Ovary (tissue), 9 donors: Measurements from ENCODE around the gene ABTB2. TPM values are rescaled to one million over a fixed set of nuclear protein-coding genes. Genes with fewer than 3 reads are reported as not detected.

Source experiments
- DNase-seq, 5 donors: peaks; one replicate each; pipeline ENCODE4 v3.0.0-alpha.2; 2019 to 2020
- H3K27ac ChIP-seq, 2 donors: fragments of 200-600 bp; one replicate each; pipeline versions ENCODE4 v1.5.1 to v1.8.0; 2019 to 2022
- H3K27me3 ChIP-seq: fragments of 200-600 bp; one replicate; pipeline ENCODE4 v1.8.0; 2022
- H3K36me3 ChIP-seq: fragments of 200-600 bp; sonication (generic); one replicate; pipeline ENCODE4 v1.5.1; 2019
- H3K4me1 ChIP-seq: one replicate; pipeline ENCODE4 v1.8.1; 2013; ENCODE audit warnings: mild to moderate bottlenecking, moderate library complexity; ENCODE audit not compliant: insufficient read depth
- H3K4me3 ChIP-seq: fragments of 200-600 bp; sonication (generic); one replicate; pipeline ENCODE4 v1.5.1; 2017
- H3K9me3 ChIP-seq, 2 donors: fragments of 200-600 bp in 1 of 2; sonication (generic) in 1 of 2; one replicate each; pipeline versions ENCODE4 v1.5.1 to v1.8.1; 2013 to 2019; ENCODE audit warnings: mild to moderate bottlenecking in 1 of 2, moderate library complexity in 1 of 2
- CTCF ChIP-seq, 3 donors: fragments of 450-650 bp in 2 of 3; fragments of 200-600 bp in 1 of 3; IDR thresholded peaks; one replicate each; pipeline versions ENCODE4 v1.5.1 to v1.8.0; 2016 to 2022; ENCODE audit warnings: antibody characterized with exemption in 3 of 3, mild to moderate bottlenecking in 1 of 3
- EP300 ChIP-seq: sonication (generic); formaldehyde crosslinking; IDR thresholded peaks from one replicate; pipeline ENCODE4 v1.6.1; 2017; ENCODE audit warnings: antibody characterized with exemption
- POLR2A ChIP-seq: fragments of 450-650 bp; IDR thresholded peaks from one replicate; pipeline ENCODE4 v1.6.1; 2017; ENCODE audit warnings: antibody characterized with exemption, mild to moderate bottlenecking, moderate library complexity
- WGBS, 3 donors: extraction: QIAGEN DNeasy Blood & Tissue Kit in 1 of 3; methylation state at CpG; one replicate each; pipeline versions ENCODE4 v1.1.5 to v1.1.7; 2013 to 2017; 5-methylcytosine and 5-hydroxymethylcytosine counted together
- intact Hi-C, 4 donors: fragments of 100-400 bp; cut with DNase I; formaldehyde crosslinking; loops; one replicate each; pipeline versions ENCODE4 v1.11.0 to v1.15.1; 2022 to 2023
- polyA plus RNA-seq, 2 donors: library from polyadenylated mRNA; stranded (reverse); fragments of 200-250 nt in 1 of 2; fragments of 350-450 nt in 1 of 2; fragmentation: Illumina TruSeq in 1 of 2; extraction: RNeasy Lipid Tissue Mini Kit (QIAGEN cat#74804) in 1 of 2; gene quantifications; one replicate each; pipeline ENCODE4 v1.2.3, GENCODE V29; 2013 to 2014
- total RNA-seq, 7 donors: library from RNA; depleted of rRNA in 2 of 7; stranded (reverse); fragments of >200 nt in 2 of 7; fragmentation: NEBNext Ultra II Directional in 3 of 7; extraction: Animal tissue kit (Norgen Biotek cat#: 25700) in 3 of 7; gene quantifications; one replicate each; pipeline versions ENCODE4 v1.1.0 to v1.2.4, GENCODE V29; 2016 to 2023
- donor health status: DM: no; HTN: no; CAD: no; lungs with moderate emphysema.
- donor health status: DM: no; HTN: no; CAD: no.
- donor health status: Bipolar disorder and iron deficiency.
- donor health status: DM: yes; HTN: yes; CAD: no.
- donor health status: DM: no; HTN: no; CAD: no.
- donor health status: DM: yes; HTN: yes; CAD: no.

ABTB2 gene
- total and polyA plus RNA-seq, 9 donors = 1.2 to 7.2 (median 2.6) TPM

- no peak for TF ChIP-seq EP300
- TF ChIP-seq CTCF (IDR thresholded peaks at IDR 0.05) = no peak
- TF ChIP-seq POLR2A = no peak
- no peak overlapping the region for H3K4me3 ChIP-seq
- H3K4me1 ChIP-seq = peaks cover 6% of the 10 kb centered on the region
- DNase-seq = no peak
- intact Hi-C loops = no loop called here
- no peaks in the 10 kb centered on the region for H3K36me3 ChIP-seq
- H3K27ac ChIP-seq = no peak overlapping the region
- no peaks in the 10 kb centered on the region for H3K9me3 ChIP-seq
- no peaks in the 10 kb centered on the region for H3K27me3 ChIP-seq
- WGBS, 3 donors = 10 to 29% (median 11%) methylated on average over 3 of the region's 3 CpGs
These were observed 156.7 kb downstream of the ABTB2 start for GRCh38 chr11:34201129-34201528.

DNA sequence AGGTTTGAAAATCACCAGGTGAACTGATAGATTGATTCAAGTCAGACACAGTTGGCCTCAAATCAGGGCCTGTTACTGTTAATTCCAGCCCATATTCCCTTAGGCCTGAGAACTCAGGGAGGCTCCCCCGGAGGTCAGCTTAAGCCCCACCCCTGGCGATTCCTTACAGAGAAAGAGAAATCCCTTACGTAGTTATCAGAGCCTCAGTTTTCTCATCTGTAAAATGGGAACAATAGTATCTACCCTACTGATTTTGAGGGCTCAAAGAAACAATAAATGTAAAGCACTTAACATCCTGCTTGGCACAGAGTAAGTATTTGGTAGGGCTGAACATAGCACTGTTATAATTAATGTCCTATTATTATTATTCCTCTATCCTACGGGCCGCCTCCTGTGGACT lies 158.3 kb downstream of the ABTB2 start:
- no peaks in the 10 kb centered on the region for H3K27me3 ChIP-seq
- H3K9me3 ChIP-seq = no peaks in the 10 kb centered on the region
- intact Hi-C loops = no loop called here
- no peak overlapping the region for H3K4me3 ChIP-seq
- no peak for TF ChIP-seq EP300
- TF ChIP-seq POLR2A = no peak
- TF ChIP-seq CTCF (IDR thresholded peaks at IDR 0.05) = no peak
- H3K4me1 ChIP-seq = peaks cover 6% of the 10 kb centered on the region
- H3K36me3 ChIP-seq = no peaks in the 10 kb centered on the region
- no peak overlapping the region for H3K27ac ChIP-seq
- DNase-seq = no peak
- WGBS, 3 donors = 72 to 77% (median 73%) methylated on average over 5 of the region's 5 CpGs

GRCh38 chr11:34198523-34198922 lies 159.3 kb downstream of the ABTB2 start:
- Histone ChIP-seq H3K36me3 (no peaks in the 10 kb centered on the region), H3K27ac (no peak overlapping the region), H3K27me3 (no peaks in the 10 kb centered on the region), H3K9me3 (no peaks in the 10 kb centered on the region), H3K4me1 (peaks cover 4% of the 10 kb centered on the region), H3K4me3 (no peak overlapping the region)
- TF ChIP-seq POLR2A (no peak), CTCF (IDR thresholded peaks at IDR 0.05) (no peak), EP300 (no peak)
- intact Hi-C loops = no loop called here
- 86 to 94% (median 93%) methylated on average over 6 of the region's 6 CpGs for WGBS, 3 donors
- DNase-seq = no peak

DNA sequence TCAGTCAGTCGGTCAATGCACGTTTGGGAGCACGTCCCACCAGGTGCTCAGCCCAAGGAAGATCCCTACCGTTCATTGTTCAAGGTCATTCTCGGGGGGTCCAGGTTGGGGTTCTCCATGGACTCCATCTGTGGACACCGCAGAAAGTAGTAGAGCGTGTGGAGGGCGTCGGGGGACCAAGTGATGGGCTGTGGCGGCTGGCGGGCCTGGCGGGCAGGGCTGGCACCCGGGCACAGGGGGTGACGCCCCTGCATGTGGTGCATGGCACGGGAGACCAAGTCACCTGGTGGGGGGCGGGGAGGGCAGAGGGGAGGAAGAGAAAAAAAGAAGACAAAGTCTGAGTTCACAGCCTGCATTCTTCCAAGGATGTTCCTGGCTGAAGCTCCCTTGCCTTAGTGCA lies 160.6 kb downstream of the ABTB2 start:
- Histone ChIP-seq H3K9me3 (no peaks in the 10 kb centered on the region), H3K27ac (no peak overlapping the region), H3K36me3 (no peaks in the 10 kb centered on the region), H3K4me1 (peaks cover 2% of the 10 kb centered on the region), H3K4me3 (no peak overlapping the region), H3K27me3 (no peaks in the 10 kb centered on the region)
- 92 to 93% (median 93%) methylated on average over 16 of the region's 16 CpGs for WGBS, 3 donors
- TF ChIP-seq CTCF (IDR thresholded peaks at IDR 0.05) = no peak
- TF ChIP-seq POLR2A = no peak
- no peak for TF ChIP-seq EP300
- no peak for DNase-seq
- intact Hi-C loops = no loop called here
